MM.1S (cell line): Measurements from ENCODE around the gene PDSS2.

ENCODE experiments used
- CTCF ChIP-seq: fragments of 300-600 bp; sonication (generic); IDR thresholded peaks from 2 replicates; pipeline ENCODE4 v1.5.1; 2016; ENCODE audit warnings: antibody characterized with exemption, low read length, mixed read lengths
- EZH2phosphoT487 ChIP-seq: fragments of 300-600 bp; sonication (generic); IDR thresholded peaks from 2 replicates; pipeline ENCODE4 v1.6.1; 2018; ENCODE audit warnings: antibody characterized with exemption, low read length

GRCh38 chr6:107386340-107386739 lies 73.0 kb downstream of the PDSS2 start:
- TF ChIP-seq CTCF = no peak
- TF ChIP-seq EZH2phosphoT487 = no peak
